DLD1 (cell line): ENCODE data around the gene ALOX15B.
"Not testable (repeated sequence)": the region's sequence is repeated elsewhere in the genome, so short reads cannot be mapped to it uniquely, and the experiment has no call there.

Source experiments
- in situ Hi-C: cut with HindIII; loops from 2 replicates; pipeline ENCODE4 v1.10.0; 2017; ENCODE audit warnings: low sequenced_read_pairs

ALOX15B gene

GRCh38 chr17:8013731-8014557, 24.9 kb upstream of the ALOX15B start:
- in situ Hi-C loops = no loop called here

DNA sequence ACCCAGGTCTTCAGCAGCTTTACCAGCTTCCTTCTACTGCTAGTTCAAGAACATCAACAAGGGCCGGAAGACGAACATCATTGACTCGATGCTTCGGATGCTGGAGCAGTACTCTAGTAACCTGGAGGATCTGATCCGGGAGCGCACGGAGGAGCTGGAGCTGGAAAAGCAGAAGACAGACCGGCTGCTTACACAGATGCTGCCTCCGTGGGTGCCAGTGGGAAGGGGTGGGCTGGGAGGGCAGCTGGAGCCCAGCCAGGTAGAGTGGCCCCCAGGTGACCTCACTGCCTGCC, 24.4 kb upstream of the ALOX15B start:
- in situ Hi-C loops = no loop called here

GRCh38 chr17:8015236-8015956, 23.5 kb upstream of the ALOX15B start:
- in situ Hi-C loops = no loop called here

- in situ Hi-C loops = no loop called here
Measured at GRCh38 chr17:8015957-8016631, 22.8 kb upstream of the ALOX15B start.

- in situ Hi-C loops = no loop called here
Measured at GRCh38 chr17:8016632-8017424, 22.0 kb upstream of the ALOX15B start.

- in situ Hi-C loops = no loop called here
Measured at GRCh38 chr17:8018436-8018835, 20.4 kb upstream of the ALOX15B start.

GRCh38 chr17:8019166-8019565, 19.7 kb upstream of the ALOX15B start:
- in situ Hi-C loops = no loop called here

DNA sequence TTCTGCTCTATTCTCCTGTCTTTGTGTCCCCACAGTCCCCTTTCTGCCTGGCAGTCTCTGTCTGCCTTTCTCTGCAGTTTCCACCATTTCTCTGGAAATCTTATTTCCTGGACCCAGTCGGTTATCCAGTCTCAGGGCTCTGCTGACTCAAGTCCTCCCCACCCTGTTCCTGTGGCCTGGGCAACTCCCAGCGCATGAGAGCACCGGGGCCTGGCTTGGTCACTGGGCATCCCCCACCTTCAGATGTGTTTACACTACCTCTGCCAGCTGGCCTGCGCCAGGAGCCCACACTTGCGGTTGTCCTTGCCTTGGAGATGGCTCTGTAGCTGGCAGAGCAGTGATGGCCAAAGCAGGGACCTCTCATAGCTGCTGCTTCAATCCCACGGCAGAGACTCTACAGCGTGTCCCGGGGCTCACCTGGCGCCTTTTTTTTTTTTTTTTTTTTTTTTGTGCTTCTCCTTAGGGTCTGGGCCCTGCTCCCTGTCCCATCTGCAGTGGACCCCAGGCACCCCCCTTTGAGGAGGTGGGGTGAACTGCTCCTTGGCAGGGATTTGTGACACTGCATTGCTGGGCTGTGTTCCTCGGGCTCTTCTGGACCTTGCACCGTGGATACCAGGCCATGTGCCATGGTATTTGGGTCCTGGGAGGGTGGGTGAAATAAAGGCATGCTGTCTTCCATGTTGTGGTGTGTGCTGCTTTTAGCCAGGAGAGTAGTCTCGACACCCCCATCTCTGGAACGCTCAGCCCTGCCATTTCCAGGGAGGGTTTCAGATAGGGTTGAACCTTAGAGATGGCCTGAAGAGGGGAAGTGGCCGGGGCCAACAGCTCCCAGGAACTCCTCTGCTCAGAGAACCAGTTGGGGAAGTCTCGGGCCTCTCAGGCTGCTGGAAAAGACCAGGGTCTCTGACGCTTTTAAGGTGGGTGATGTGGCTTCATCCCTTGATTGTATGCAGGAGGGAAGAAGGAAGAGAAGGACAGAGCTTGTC, 18.9 kb upstream of the ALOX15B start:
- in situ Hi-C loops = no loop called here

GRCh38 chr17:8020776-8021564, 17.9 kb upstream of the ALOX15B start:
- in situ Hi-C loops = no loop called here

DNA sequence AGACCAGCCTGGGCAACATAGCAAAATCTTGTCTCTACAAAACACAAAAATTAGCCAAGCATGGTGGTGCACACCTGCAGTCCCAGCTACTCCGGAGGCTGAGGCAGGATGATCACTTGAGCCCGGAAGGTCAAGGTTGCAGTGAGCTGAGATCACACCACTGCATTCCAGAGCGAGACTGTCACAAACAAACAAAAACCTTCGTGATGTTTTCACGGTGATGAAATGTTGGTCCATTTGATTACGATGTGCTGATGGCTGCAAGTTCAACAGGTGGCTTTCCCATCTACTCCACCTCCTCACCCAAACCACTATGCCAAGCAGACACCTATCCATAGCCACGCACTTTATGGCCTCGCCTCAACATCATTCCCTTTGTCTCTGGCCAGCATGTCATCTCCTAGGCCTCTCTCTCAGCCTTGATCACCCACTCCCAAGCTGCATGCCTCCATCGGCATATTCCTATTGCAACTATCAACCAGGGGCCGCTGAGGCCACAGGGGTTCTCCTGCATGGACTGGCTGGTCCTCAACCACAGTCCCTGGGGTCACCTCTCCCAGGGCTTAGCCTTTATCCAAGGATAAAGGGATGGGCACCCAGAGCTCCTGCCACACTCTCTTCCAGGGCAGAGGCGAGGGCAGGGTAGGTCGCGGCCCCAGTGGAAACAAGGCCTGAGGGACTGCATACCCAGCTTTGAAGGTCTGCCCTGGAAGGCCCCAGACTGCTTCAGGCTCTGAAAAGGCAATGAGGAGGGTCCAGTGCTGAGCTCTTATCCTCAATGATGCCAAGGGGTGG, 17.1 kb upstream of the ALOX15B start:
- in situ Hi-C loops = no loop called here

- in situ Hi-C loops = no loop called here
Measured at GRCh38 chr17:8022360-8023003, 16.4 kb upstream of the ALOX15B start.

DNA sequence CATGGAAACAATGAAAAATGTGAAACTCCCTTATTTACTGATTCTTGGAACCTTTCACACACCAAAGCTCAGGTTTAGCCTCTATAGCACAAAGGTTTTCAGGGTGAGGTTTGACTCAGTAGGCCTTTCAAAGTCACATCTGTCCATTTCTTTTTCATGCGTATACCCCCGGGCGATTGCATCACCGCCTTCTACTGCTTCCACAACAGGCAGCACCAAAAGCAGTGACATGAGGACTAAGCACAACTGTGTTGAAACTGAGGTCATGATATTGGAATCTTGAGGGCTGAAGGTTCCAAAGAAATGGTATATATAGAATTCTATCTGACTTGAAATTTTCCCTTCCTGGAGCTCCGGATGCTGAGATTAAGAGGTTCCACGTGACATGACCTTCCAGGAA, 14.7 kb upstream of the ALOX15B start:
- in situ Hi-C loops = not testable (repeated sequence)

GRCh38 chr17:8025176-8025911, 13.5 kb upstream of the ALOX15B start:
- in situ Hi-C loops = no loop called here

GRCh38 chr17:8029121-8029520, 9.7 kb upstream of the ALOX15B start:
- in situ Hi-C loops = no loop called here

DNA sequence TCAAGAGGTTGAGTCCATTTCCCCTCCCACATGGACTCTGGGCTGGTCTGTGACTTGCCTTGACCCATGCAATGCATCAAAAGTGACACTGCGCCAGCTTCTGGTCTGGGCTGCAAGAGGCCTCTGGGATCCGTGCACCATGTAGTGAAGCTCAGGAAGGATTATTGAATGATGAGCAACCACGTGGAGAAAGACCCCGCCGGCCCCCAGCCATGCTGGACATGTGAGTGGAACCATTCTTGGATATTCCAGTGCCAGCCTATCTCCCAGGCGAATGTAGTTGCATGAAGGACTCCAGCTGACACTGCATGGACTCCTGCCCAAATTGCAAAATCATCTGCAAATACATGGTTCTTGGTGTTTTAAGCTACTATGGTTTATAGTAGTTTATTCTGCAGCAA, 7.6 kb upstream of the ALOX15B start:
- in situ Hi-C loops = no loop called here

DNA sequence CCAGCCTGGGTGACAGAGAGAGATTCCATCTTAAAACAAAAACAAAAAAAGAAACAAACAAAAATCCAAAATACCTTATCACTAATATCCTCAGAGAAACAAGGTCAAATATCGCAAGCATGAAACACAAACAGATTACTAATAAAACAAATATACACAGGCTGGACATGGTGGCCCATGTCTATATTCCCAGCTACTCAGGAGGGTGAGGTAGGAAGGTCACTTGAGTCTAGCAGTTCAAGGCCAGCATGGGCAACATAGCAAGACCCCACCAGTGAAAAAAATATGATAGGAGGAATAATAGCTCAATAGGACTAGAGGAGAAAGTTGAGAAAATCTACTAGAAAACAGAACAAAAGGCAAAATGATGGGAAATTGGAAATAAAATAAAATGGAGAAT, 6.9 kb upstream of the ALOX15B start:
- in situ Hi-C loops = no loop called here

DNA sequence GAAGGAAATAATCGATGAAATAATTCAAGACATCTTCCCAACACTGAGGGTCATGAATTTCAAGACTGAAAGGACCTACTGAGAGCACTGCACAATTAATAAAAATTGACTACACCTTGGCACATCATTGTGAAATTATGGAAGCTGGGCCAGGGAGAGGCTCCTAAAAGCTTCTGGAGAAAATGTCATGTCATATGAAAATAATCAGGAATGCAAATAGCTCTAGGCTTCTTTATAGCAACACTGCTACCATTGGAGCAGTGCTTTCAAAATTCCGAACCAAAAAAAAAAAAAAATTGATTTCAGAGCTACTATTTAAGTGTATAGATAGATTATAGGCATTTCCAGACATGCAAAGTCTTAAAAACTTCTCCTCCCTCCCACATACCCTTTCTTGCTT, 6.4 kb upstream of the ALOX15B start:
- in situ Hi-C loops = no loop called here
